ENCODE data around the gene DNASE1L2. TPM values are rescaled to one million over a fixed set of nuclear protein-coding genes. Genes with fewer than 3 reads are reported as not detected.
A peak's percentile ranks its signal among the peaks of the same experiment; 100 is the strongest.
"Not testable (repeated sequence)": the region's sequence is repeated elsewhere in the genome, so short reads cannot be mapped to it uniquely, and the experiment has no call there.

DNASE1L2 gene
- total RNA-seq, 1 donor from 2014 or later, result 3.4 TPM

- peaks cover 2% of the 10 kb centered on the region for H3K9me3 Mint-ChIP-seq (ENCODE audit: unreplicated experiment)
- no peak for TF ChIP-seq CTCF (IDR thresholded peaks at IDR 0.05; ENCODE audit: partially characterized antibody, unreplicated experiment)
- no peak for DNase-seq
- H3K27ac Mint-ChIP-seq (ENCODE audit: unreplicated experiment), result no peak overlapping the region
- H3K4me3 Mint-ChIP-seq (ENCODE audit: unreplicated experiment), result peak overlapping the region; percentile 34
- H3K27me3 Mint-ChIP-seq (ENCODE audit: unreplicated experiment), result peaks cover 25% of the 10 kb centered on the region
- no peaks in the 10 kb centered on the region for H3K4me1 Mint-ChIP-seq (ENCODE audit: low read depth, unreplicated experiment)
- peaks cover 5% of the 10 kb centered on the region for H3K36me3 Mint-ChIP-seq (ENCODE audit: unreplicated experiment)
These were observed 38.5 kb upstream of the DNASE1L2 start for GRCh38 chr16:2197765-2198164.

- no peak for TF ChIP-seq CTCF (IDR thresholded peaks at IDR 0.05; ENCODE audit: partially characterized antibody, unreplicated experiment)
- Mint-ChIP-seq H3K36me3 (ENCODE audit: unreplicated experiment) (peaks cover 5% of the 10 kb centered on the region), H3K27me3 (ENCODE audit: unreplicated experiment) (peaks cover 25% of the 10 kb centered on the region), H3K9me3 (ENCODE audit: unreplicated experiment) (peaks cover 2% of the 10 kb centered on the region), H3K4me3 (ENCODE audit: unreplicated experiment) (no peak overlapping the region), H3K27ac (ENCODE audit: unreplicated experiment) (no peak overlapping the region), H3K4me1 (ENCODE audit: low read depth, unreplicated experiment) (no peaks in the 10 kb centered on the region)
- no peak for DNase-seq
These were observed 38.0 kb upstream of the DNASE1L2 start for GRCh38 chr16:2198283-2198682.

GRCh38 chr16:2199095-2199494 is 37.1 kb upstream of the DNASE1L2 start:
- H3K9me3 Mint-ChIP-seq (ENCODE audit: unreplicated experiment), result peaks cover 5% of the 10 kb centered on the region
- H3K27ac Mint-ChIP-seq (ENCODE audit: unreplicated experiment), result no peak overlapping the region
- no peak for DNase-seq
- no peak overlapping the region for H3K4me3 Mint-ChIP-seq (ENCODE audit: unreplicated experiment)
- H3K36me3 Mint-ChIP-seq (ENCODE audit: unreplicated experiment), result peaks cover 5% of the 10 kb centered on the region
- TF ChIP-seq CTCF (IDR thresholded peaks at IDR 0.05; ENCODE audit: partially characterized antibody, unreplicated experiment), result no peak
- no peaks in the 10 kb centered on the region for H3K4me1 Mint-ChIP-seq (ENCODE audit: low read depth, unreplicated experiment)
- H3K27me3 Mint-ChIP-seq (ENCODE audit: unreplicated experiment), result peaks cover 25% of the 10 kb centered on the region

- Mint-ChIP-seq H3K36me3 (ENCODE audit: unreplicated experiment) (peaks cover 5% of the 10 kb centered on the region), H3K27ac (ENCODE audit: unreplicated experiment) (no peak overlapping the region), H3K4me3 (ENCODE audit: unreplicated experiment) (no peak overlapping the region), H3K4me1 (ENCODE audit: low read depth, unreplicated experiment) (peaks cover 2% of the 10 kb centered on the region), H3K9me3 (ENCODE audit: unreplicated experiment) (peaks cover 8% of the 10 kb centered on the region), H3K27me3 (ENCODE audit: unreplicated experiment) (peaks cover 21% of the 10 kb centered on the region)
- DNase-seq, result no peak
- TF ChIP-seq CTCF (IDR thresholded peaks at IDR 0.05; ENCODE audit: partially characterized antibody, unreplicated experiment), result no peak
These were observed 36.6 kb upstream of the DNASE1L2 start for GRCh38 chr16:2199621-2200139.

- Mint-ChIP-seq H3K36me3 (ENCODE audit: unreplicated experiment) (peaks cover 5% of the 10 kb centered on the region), H3K4me1 (ENCODE audit: low read depth, unreplicated experiment) (peaks cover 2% of the 10 kb centered on the region), H3K9me3 (ENCODE audit: unreplicated experiment) (peaks cover 8% of the 10 kb centered on the region), H3K27ac (ENCODE audit: unreplicated experiment) (no peak overlapping the region), H3K4me3 (ENCODE audit: unreplicated experiment) (no peak overlapping the region), H3K27me3 (ENCODE audit: unreplicated experiment) (peaks cover 20% of the 10 kb centered on the region)
- no peak for DNase-seq
- TF ChIP-seq CTCF (IDR thresholded peaks at IDR 0.05; ENCODE audit: partially characterized antibody, unreplicated experiment), result no peak
These were observed 35.9 kb upstream of the DNASE1L2 start for GRCh38 chr16:2200313-2200712.

GRCh38 chr16:2203119-2203688 is 33.0 kb upstream of the DNASE1L2 start:
- not testable (repeated sequence) for H3K27ac Mint-ChIP-seq (ENCODE audit: unreplicated experiment); H3K36me3 Mint-ChIP-seq (ENCODE audit: unreplicated experiment); DNase-seq; H3K4me1 Mint-ChIP-seq (ENCODE audit: low read depth, unreplicated experiment)
- peak overlapping the region; percentile 49 for H3K4me3 Mint-ChIP-seq (ENCODE audit: unreplicated experiment)
- H3K9me3 Mint-ChIP-seq (ENCODE audit: unreplicated experiment), result peaks cover 15% of the 10 kb centered on the region
- peaks cover 22% of the 10 kb centered on the region for H3K27me3 Mint-ChIP-seq (ENCODE audit: unreplicated experiment)

Data from glutamatergic neuron (in vitro differentiated cells).